NOMO-1 treated with dmso at 0.1 percent for 144 hours (cell line): ENCODE data around the gene FOLR1.

Experiments used
- DNase-seq: peaks from one replicate; lab custom pipeline; 2025; ENCODE audit not compliant: unreplicated experiment; lab: John Stamatoyannopoulos, UW

FOLR1 gene

GRCh38 chr11:72234514-72234830 is 42.5 kb downstream of the FOLR1 start:
- DNase-seq, result no peak

GRCh38 chr11:72234920-72235319 is 43.0 kb downstream of the FOLR1 start:
- no peak for DNase-seq

- DNase-seq, result no peak
These were observed 43.6 kb downstream of the FOLR1 start for GRCh38 chr11:72235351-72236057.

GRCh38 chr11:72236083-72236697 is 44.2 kb downstream of the FOLR1 start:
- no peak for DNase-seq

GRCh38 chr11:72236774-72237111 is 44.8 kb downstream of the FOLR1 start:
- DNase-seq, result no peak

GRCh38 chr11:72237112-72237931 is 45.4 kb downstream of the FOLR1 start:
- DNase-seq, result no peak

GRCh38 chr11:72238040-72238450 is 46.1 kb downstream of the FOLR1 start:
- peak; percentile 25 for DNase-seq

- DNase-seq, result no peak
These were observed 46.8 kb downstream of the FOLR1 start for GRCh38 chr11:72238492-72239312.

- peak; percentile 22 for DNase-seq
These were observed 47.4 kb downstream of the FOLR1 start for GRCh38 chr11:72239313-72239848.

GRCh38 chr11:72239849-72240460 is 48.0 kb downstream of the FOLR1 start:
- no peak for DNase-seq

- no peak for DNase-seq
These were observed 48.7 kb downstream of the FOLR1 start for GRCh38 chr11:72240461-72241290.

GRCh38 chr11:72241291-72241781 is 49.4 kb downstream of the FOLR1 start:
- no peak for DNase-seq

GRCh38 chr11:72242141-72242540 is 50.2 kb downstream of the FOLR1 start:
- DNase-seq, result no peak

- DNase-seq, result no peak
These were observed 51.5 kb downstream of the FOLR1 start for GRCh38 chr11:72243173-72244059.

- no peak for DNase-seq
These were observed 52.1 kb downstream of the FOLR1 start, which contains the start of gene PHOX2A for GRCh38 chr11:72244060-72244360. TSS of gene PHOX2A (minus strand) at chr11:72244176. CDS start at chr11:72244004, 172 bp downstream.

- DNase-seq, result no peak
These were observed 52.7 kb downstream of the FOLR1 start for GRCh38 chr11:72244361-72245262.

GRCh38 chr11:72245263-72245816 is 53.4 kb downstream of the FOLR1 start:
- no peak for DNase-seq
